ENCODE measurements around the gene DNAH3. TPM values are rescaled to one million over a fixed set of nuclear protein-coding genes. Genes with fewer than 3 reads are reported as not detected.

Gene DNAH3
- total RNA-seq, 1 experiment from 2014 or later = 0.24 TPM

DNA sequence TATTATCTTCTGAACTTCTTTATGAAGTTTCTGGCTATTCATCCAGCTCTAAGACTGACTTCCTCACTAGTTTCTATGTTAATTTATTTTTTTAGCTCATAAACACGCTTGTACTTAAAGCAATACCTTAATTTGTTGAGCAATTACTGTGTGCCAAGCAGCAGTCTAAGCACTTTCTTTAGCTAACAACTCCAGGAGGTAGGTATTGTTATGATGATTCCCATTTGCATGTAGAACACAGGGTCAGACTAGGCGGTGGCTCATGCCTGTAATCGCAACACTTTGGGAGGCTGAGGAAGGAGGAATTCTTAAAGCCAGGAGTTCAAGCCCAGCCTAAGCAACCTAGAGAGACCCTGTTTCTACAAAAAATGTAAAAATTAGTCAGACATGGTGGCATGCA, 19.8 kb downstream of the DNAH3 start:
- no peak overlapping the region for H2BK120ac ChIP-seq (ENCODE audit: low read depth, low read length, poor library complexity, severe bottlenecking)
- no peak overlapping the region for H3K18ac ChIP-seq (ENCODE audit: insufficient read length, low read depth, low read length)
- no peaks in the 10 kb centered on the region for H4K20me1 ChIP-seq (ENCODE audit: control insufficient read depth, insufficient read depth, insufficient read length)
- H3K27ac ChIP-seq (ENCODE audit: insufficient read length, low read depth, low read length) = no peak overlapping the region
- no CpG with 5 or more reads among the region's 3 CpGs for WGBS (ENCODE audit: extremely low coverage, insufficient read length, low lambda C conversion rate)
- H3K56ac ChIP-seq (ENCODE audit: insufficient read length, low read depth, low read length) = no peak overlapping the region
- no peak overlapping the region for H2AFZ ChIP-seq (ENCODE audit: low read length)
- peak; percentile 40 for DNase-seq
- no peak overlapping the region for H4K8ac ChIP-seq (replicated peaks; ENCODE audit: insufficient read length, low read depth, low read length)
- no peak overlapping the region for H2BK5ac ChIP-seq (ENCODE audit: insufficient read length, low read length)
- H3T11ph ChIP-seq (ENCODE audit: low read length) = no peak overlapping the region
- H2BK20ac ChIP-seq (ENCODE audit: low read depth, low read length, poor library complexity, severe bottlenecking) = no peak overlapping the region
- Mint-ChIP-seq H3K4me3 (no peak overlapping the region), H3K27me3 (ENCODE audit: low read depth) (no peaks in the 10 kb centered on the region), H3K36me3 (ENCODE audit: insufficient read depth in 1 of 3, low read depth in 3 of 3) (no peaks in the 10 kb centered on the region), H3K9me3 (no peaks in the 10 kb centered on the region), H3K27ac (peak overlapping the region in 2 of 3 experiments; percentile 16 to 67; a peak in 4 of 7 replicates), H3K4me1 (peaks cover 25 to 34% of the 10 kb centered on the region in 2 experiments)
- no peak overlapping the region for H3K23ac ChIP-seq (ENCODE audit: insufficient read length, low read depth, low read length)
- no peak overlapping the region for H2BK12ac ChIP-seq (ENCODE audit: insufficient read length, low read depth, low read length)
- H3K79me2 ChIP-seq (ENCODE audit: insufficient read depth, low read length) = no peaks in the 10 kb centered on the region
- no peak overlapping the region for H3K4ac ChIP-seq (ENCODE audit: low read depth, low read length)
- TF ChIP-seq, protein P1, sequence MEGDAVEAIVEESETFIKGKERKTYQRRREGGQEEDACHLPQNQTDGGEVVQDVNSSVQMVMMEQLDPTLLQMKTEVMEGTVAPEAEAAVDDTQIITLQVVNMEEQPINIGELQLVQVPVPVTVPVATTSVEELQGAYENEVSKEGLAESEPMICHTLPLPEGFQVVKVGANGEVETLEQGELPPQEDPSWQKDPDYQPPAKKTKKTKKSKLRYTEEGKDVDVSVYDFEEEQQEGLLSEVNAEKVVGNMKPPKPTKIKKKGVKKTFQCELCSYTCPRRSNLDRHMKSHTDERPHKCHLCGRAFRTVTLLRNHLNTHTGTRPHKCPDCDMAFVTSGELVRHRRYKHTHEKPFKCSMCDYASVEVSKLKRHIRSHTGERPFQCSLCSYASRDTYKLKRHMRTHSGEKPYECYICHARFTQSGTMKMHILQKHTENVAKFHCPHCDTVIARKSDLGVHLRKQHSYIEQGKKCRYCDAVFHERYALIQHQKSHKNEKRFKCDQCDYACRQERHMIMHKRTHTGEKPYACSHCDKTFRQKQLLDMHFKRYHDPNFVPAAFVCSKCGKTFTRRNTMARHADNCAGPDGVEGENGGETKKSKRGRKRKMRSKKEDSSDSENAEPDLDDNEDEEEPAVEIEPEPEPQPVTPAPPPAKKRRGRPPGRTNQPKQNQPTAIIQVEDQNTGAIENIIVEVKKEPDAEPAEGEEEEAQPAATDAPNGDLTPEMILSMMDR (conservative IDR thresholded peaks at IDR 0.05) = no peak
- H4K91ac ChIP-seq (ENCODE audit: insufficient read length, low read depth, low read length) = no peak overlapping the region
- no peak overlapping the region for H2BK15ac ChIP-seq (ENCODE audit: low read depth, low read length)
- no peak overlapping the region for H3K9ac ChIP-seq (ENCODE audit: extremely low read depth, insufficient read length, low read length)
- no peak overlapping the region for H3K14ac ChIP-seq (ENCODE audit: insufficient read depth, low read length)
- no peaks in the 10 kb centered on the region for H3K9me3 ChIP-seq (ENCODE audit: control insufficient read depth, low read depth, low read length)
- H3K79me1 ChIP-seq (ENCODE audit: insufficient read depth, low read depth, low read length, poor library complexity, severe bottlenecking) = no peaks in the 10 kb centered on the region
- no peak overlapping the region for H4K5ac ChIP-seq (ENCODE audit: insufficient read length, low read depth, low read length)
- H3K4me2 ChIP-seq (ENCODE audit: insufficient read depth, insufficient read length, low read length) = no peak overlapping the region
- H2AK5ac ChIP-seq (ENCODE audit: insufficient read length, low read length) = no peak overlapping the region
- H3K23me2 ChIP-seq (ENCODE audit: insufficient read length, low read depth, low read length, poor library complexity, severe bottlenecking) = no peaks in the 10 kb centered on the region
- peaks cover 2% of the 10 kb centered on the region; the same call in 1 of the 2 replicates for H3K4me1 ChIP-seq (ENCODE audit: insufficient read depth, low read length)
- H3K27me3 ChIP-seq (ENCODE audit: insufficient read depth, low read length) = no peaks in the 10 kb centered on the region

All from H9 (cell line).